Measurements from ENCODE around the gene KMT5C. TPM values are rescaled to one million over a fixed set of nuclear protein-coding genes. Genes with fewer than 3 reads are reported as not detected.

The KMT5C gene
- total and polyA plus RNA-seq, 11 donors, result 3.3 to 10.8 (median 6.2) TPM

GRCh38 chr19:55320844-55321419 is 18.7 kb upstream of the KMT5C start:
- H3K4me3 ChIP-seq, result no peak overlapping the region
- TF ChIP-seq POLR2A (IDR thresholded peaks at IDR 0.05) (no peak), CTCF (IDR thresholded peaks at IDR 0.05) (no peak)
- H3K9me3 ChIP-seq, result peaks cover 0 to 2% (median 0%) of the 10 kb centered on the region in 12 donors
- peaks cover 0 to 7% (median 0%) of the 10 kb centered on the region in 12 donors for H3K4me1 ChIP-seq
- WGBS, 4 donors, result 79 to 85% (median 81%) methylated on average over 7 to 8 of the region's 8 CpGs
- no peak for ATAC-seq
- H3K27ac ChIP-seq, result no peak overlapping the region
- peaks cover 0 to 9% (median 0%) of the 10 kb centered on the region in 9 donors for H3K27me3 ChIP-seq
- DNase-seq, result no peak
- H3K36me3 ChIP-seq, result peaks cover 0 to 6% (median 0%) of the 10 kb centered on the region in 9 donors
- intact Hi-C loops (cut with DNase I), result no loop called here

- Histone ChIP-seq H3K27me3 (peaks cover 0 to 9% (median 0%) of the 10 kb centered on the region in 9 donors), H3K9me3 (no peaks in the 10 kb centered on the region), H3K4me1 (peaks cover 0 to 7% (median 0%) of the 10 kb centered on the region in 12 donors), H3K4me3 (peak overlapping the region in 1 of 12 donors; percentile 47), H3K36me3 (peaks cover 0 to 4% (median 0%) of the 10 kb centered on the region in 9 donors), H3K27ac (no peak overlapping the region)
- ATAC-seq, result peak in 1 of 4 donors; percentile 13
- DNase-seq, result no peak
- WGBS, 4 donors, result 69 to 82% (median 73%) methylated on average over 5 to 9 of the region's 9 CpGs
- TF ChIP-seq POLR2A (IDR thresholded peaks at IDR 0.05) (no peak), CTCF (IDR thresholded peaks at IDR 0.05) (no peak)
- intact Hi-C loops (cut with DNase I), result no loop called here
Measured at GRCh38 chr19:55321466-55322137, 18.1 kb upstream of the KMT5C start.

- no peak for DNase-seq
- peaks cover 0 to 9% (median 0%) of the 10 kb centered on the region in 12 donors for H3K4me1 ChIP-seq
- H3K27me3 ChIP-seq, result peaks cover 0 to 9% (median 0%) of the 10 kb centered on the region in 9 donors
- TF ChIP-seq CTCF (IDR thresholded peaks at IDR 0.05), result no peak
- TF ChIP-seq POLR2A (IDR thresholded peaks at IDR 0.05), result no peak
- ATAC-seq, result no peak
- H3K4me3 ChIP-seq, result peak overlapping the region in 1 of 12 donors; percentile 47
- H3K36me3 ChIP-seq, result no peaks in the 10 kb centered on the region
- H3K9me3 ChIP-seq, result no peaks in the 10 kb centered on the region
- WGBS, 4 donors, result 49 to 58% (median 55%) methylated on average over 12 of the region's 12 CpGs
- H3K27ac ChIP-seq, result peak overlapping the region in 1 of 12 donors; percentile 91
- intact Hi-C loops (cut with DNase I), result no loop called here
Measured at GRCh38 chr19:55322204-55322885, 17.3 kb upstream of the KMT5C start.

GRCh38 chr19:55324662-55325061 is 15.0 kb upstream of the KMT5C start:
- no peak for ATAC-seq
- peaks cover 0 to 12% (median 0%) of the 10 kb centered on the region in 12 donors for H3K4me1 ChIP-seq
- H3K27ac ChIP-seq, result peak overlapping the region in 3 of 12 donors; percentile 19 to 91 (median 52)
- WGBS, 4 donors, result 67 to 80% (median 79%) methylated on average over 6 of the region's 6 CpGs
- peaks cover 0 to 8% (median 0%) of the 10 kb centered on the region in 9 donors for H3K27me3 ChIP-seq
- no peaks in the 10 kb centered on the region for H3K9me3 ChIP-seq
- intact Hi-C loops (cut with DNase I), result no loop called here
- peak overlapping the region in 2 of 12 donors; percentile 26 to 57 for H3K4me3 ChIP-seq
- no peaks in the 10 kb centered on the region for H3K36me3 ChIP-seq
- no peak for DNase-seq
- TF ChIP-seq CTCF (IDR thresholded peaks at IDR 0.05), result no peak
- TF ChIP-seq POLR2A (IDR thresholded peaks at IDR 0.05), result no peak
